K562 (cell line): ENCODE results near the gene AMIGO1. TPM values are rescaled to one million over a fixed set of nuclear protein-coding genes. Genes with fewer than 3 reads are reported as not detected.

Experiments
- ATAC-seq: fragments of 200-7000 bp; cut with Tn5 transposase; 3 replicates; pipeline ENCODE4 v1.9.1; 2020; ENCODE audit warnings: moderate library complexity
- BruUV-seq: library from RNA; stranded (reverse); fragments of 400-500 nt; replicated peaks from 2 replicates; lab custom pipeline; 2021; lab: Mats Ljungman, UMichigan
- CTCF ChIA-PET: fragments of 300-600 bp; formaldehyde crosslinking; extraction: SDS; loops from one replicate; lab custom pipeline; 2021; ENCODE audit warnings: low intra/inter-chr PET ratio; lab: Yijun Ruan, JAX
- POLR2A ChIA-PET: fragments of 300-600, 350-650 bp; sonication (Branson Sonifier 250); formaldehyde crosslinking; extraction: SDS; loops from one replicate; lab custom pipeline; 2021; ENCODE audit warnings: antibody characterized with exemption, inconsistent platforms; lab: Yijun Ruan, JAX
- DNase-seq, 4 experiments: peaks; one replicate each; pipeline versions ENCODE4 v3.0.0 to v3.0.0-alpha.2; 2011 to 2018; ENCODE audit warnings: low spot score in 3 of 4, mixed read lengths in 3 of 4; ENCODE audit errors: extremely low read depth in 1 of 4
- FAIRE-seq: peaks from 2 replicates; lab custom pipeline; 2011; peaks lifted over from hg19 to GRCh38; lab: Jason Lieb, UNC
- H2AFZ ChIP-seq: 2 replicates; pipeline ENCODE4 v1.6.0; 2011; ENCODE audit warnings: low read depth, low read length, control low read depth, inconsistent platforms
- H3K27ac ChIP-seq: fragments of 200-600 bp; 3 replicates; pipeline ENCODE4 v1.8.0; 2011; ENCODE audit warnings: low read depth, mild to moderate bottlenecking, control low read depth, inconsistent platforms, low read length, moderate library complexity, mixed read lengths; ENCODE audit errors: extremely low read depth
- H3K27me3 ChIP-seq, 2 experiments: fragments of 300-600 bp in 1 of 2; 2 replicates in 1 of 2; 3 replicates in 1 of 2; pipeline versions ENCODE4 v1.6.0 to v1.8.0; 2011; ENCODE audit warnings: inconsistent platforms in 2 of 2, low read length in 2 of 2, mild to moderate bottlenecking in 1 of 2, mixed read lengths in 1 of 2, moderate library complexity in 1 of 2; ENCODE audit not compliant: control insufficient read depth in 2 of 2, insufficient read depth in 2 of 2
- H3K36me3 ChIP-seq: fragments of 300-600 bp; 3 replicates; pipeline ENCODE4 v1.8.0; 2011; ENCODE audit warnings: mild to moderate bottlenecking, low read length, inconsistent platforms; ENCODE audit not compliant: control insufficient read depth, insufficient read depth
- H3K4me1 ChIP-seq, 2 experiments: fragments of 200-600 bp in 1 of 2; replicated peaks in 1 of 2; 2 replicates in 1 of 2; 3 replicates in 1 of 2; pipeline versions ENCODE4 v1.5.1 to v1.8.0; 2011; ENCODE audit warnings: inconsistent platforms in 2 of 2, low read length in 2 of 2, mild to moderate bottlenecking in 1 of 2, mixed read lengths in 1 of 2, moderate library complexity in 1 of 2; ENCODE audit not compliant: control insufficient read depth in 2 of 2, insufficient read depth in 2 of 2
- H3K4me2 ChIP-seq: 2 replicates; pipeline ENCODE4 v1.6.1; 2011; ENCODE audit warnings: low read length, control low read depth, inconsistent platforms, mixed read lengths; ENCODE audit not compliant: insufficient read depth
- H3K4me3 ChIP-seq: fragments of 200-600 bp; sonication (generic), shearing (Covaris generic); 2 replicates; pipeline ENCODE4 v1.5.1; 2016; ENCODE audit warnings: control low read depth, inconsistent platforms
- H3K79me2 ChIP-seq: fragments of 200-600 bp; 3 replicates; pipeline ENCODE4 v1.8.0; 2011; ENCODE audit warnings: low read length, inconsistent platforms; ENCODE audit not compliant: control insufficient read depth, insufficient read depth
- H3K9ac ChIP-seq, 2 experiments: 2 replicates each; pipeline versions ENCODE4 v1.6.0 to v1.6.1; 2011; ENCODE audit warnings: low read depth in 2 of 2, low read length in 2 of 2, control low read depth in 1 of 2, inconsistent platforms in 1 of 2, mild to moderate bottlenecking in 1 of 2, mixed read lengths in 1 of 2; ENCODE audit not compliant: insufficient read depth in 1 of 2
- H3K9me1 ChIP-seq: one replicate; pipeline ENCODE4 v1.6.0; 2011; ENCODE audit warnings: inconsistent platforms, mild to moderate bottlenecking, low read length, moderate library complexity; ENCODE audit not compliant: control insufficient read depth, insufficient read depth
- H3K9me3 ChIP-seq: replicated peaks from 2 replicates; pipeline ENCODE4 v1.5.1; 2011; ENCODE audit warnings: low read depth, low read length, inconsistent platforms; ENCODE audit not compliant: control insufficient read depth, insufficient read depth
- H4K20me1 ChIP-seq: replicated peaks from 2 replicates; pipeline ENCODE4 v1.6.1; 2011; ENCODE audit warnings: low read length, inconsistent platforms, mixed read lengths; ENCODE audit not compliant: control insufficient read depth, insufficient read depth
- CEBPG ChIP-seq, 3 experiments: fragments of 200-800 bp in 1 of 3; sonication (Bioruptor generic) in 1 of 3; sonication (generic) in 1 of 3; formaldehyde crosslinking in 1 of 3; IDR thresholded peaks in 2 of 3; conservative IDR thresholded peaks in 1 of 3; 2 replicates each; pipeline versions ENCODE4 v1.6.1 to v1.8.0; 2016 to 2022; ENCODE audit warnings: missing compliant biosample characterization in 2 of 3, missing genetic modification characterization in 2 of 3, mild to moderate bottlenecking in 1 of 3, missing genetic modification reagents in 1 of 3
- CHD4 ChIP-seq: fragments of 200-600 bp; sonication (generic); IDR thresholded peaks from 3 replicates; pipeline ENCODE4 v1.6.1; 2012; ENCODE audit warnings: low read depth, mild to moderate bottlenecking, mixed read lengths, low read length, inconsistent platforms; ENCODE audit not compliant: insufficient read depth, insufficient replicate concordance, poor library complexity, severe bottlenecking
- E2F1 ChIP-seq: sonication (generic); formaldehyde crosslinking; IDR thresholded peaks from 2 replicates; pipeline ENCODE4 v1.8.1; 2023; ENCODE audit warnings: mild to moderate bottlenecking, missing genetic modification reagents, moderate library complexity
- MEF2A ChIP-seq: IDR thresholded peaks from 2 replicates; pipeline ENCODE4 v1.6.1; 2011; ENCODE audit warnings: low read depth, mild to moderate bottlenecking, low read length, moderate library complexity; ENCODE audit not compliant: control insufficient read depth
- MLX ChIP-seq, 2 experiments: fragments of 450-650 bp in 1 of 2; sonication (generic) in 1 of 2; formaldehyde crosslinking; conservative IDR thresholded peaks; 2 replicates each; pipeline versions ENCODE4 v1.4.0 to v1.8.1; 2020 to 2022; ENCODE audit warnings: mild to moderate bottlenecking in 1 of 2, missing genetic modification reagents in 1 of 2
- NR2C2 ChIP-seq, 2 experiments: fragments of 200-800 bp in 1 of 2; sonication (Bioruptor generic) in 1 of 2; sonication (generic) in 1 of 2; formaldehyde crosslinking in 1 of 2; IDR thresholded peaks; 2 replicates each; pipeline versions ENCODE4 v1.6.1 to v1.8.0; 2016 to 2022; ENCODE audit warnings: mild to moderate bottlenecking in 1 of 2, missing compliant biosample characterization in 1 of 2, missing genetic modification characterization in 1 of 2, missing genetic modification reagents in 1 of 2
- RBBP5 ChIP-seq: fragments of 200-600 bp; sonication (generic); IDR thresholded peaks from 2 replicates; pipeline ENCODE4 v1.6.1; 2012; ENCODE audit warnings: borderline replicate concordance, mild to moderate bottlenecking, low read length, control low read depth, inconsistent platforms; ENCODE audit not compliant: insufficient read depth, poor library complexity, severe bottlenecking
- SPI1 ChIP-seq: IDR thresholded peaks from 2 replicates; pipeline ENCODE4 v1.6.1; 2011; ENCODE audit warnings: low read depth, low read length, control low read depth, borderline replicate concordance
- YY1 ChIP-seq, 3 experiments: IDR thresholded peaks; 2 replicates each; pipeline ENCODE4 v1.6.1; 2011; ENCODE audit warnings: low read length in 2 of 3, mild to moderate bottlenecking in 2 of 3, moderate library complexity in 2 of 3, borderline replicate concordance in 1 of 3, control low read depth in 1 of 3, low read depth in 1 of 3; ENCODE audit not compliant: insufficient read depth in 3 of 3, insufficient replicate concordance in 2 of 3, control insufficient read depth in 1 of 3, insufficient read length in 1 of 3; ENCODE audit errors: extremely low read depth in 1 of 3
- ZNF146 ChIP-seq: IDR thresholded peaks from one replicate; pipeline ENCODE4 v1.6.1; 2018; ENCODE audit warnings: missing compliant biosample characterization; ENCODE audit not compliant: unreplicated experiment
- ZNF561 ChIP-seq: fragments of 450-650 bp; formaldehyde crosslinking; conservative IDR thresholded peaks from 2 replicates; pipeline ENCODE4 v1.4.0; 2020; ENCODE audit warnings: mild to moderate bottlenecking, moderate library complexity
- WGBS: fragments of 100-300 bp; shearing (Covaris generic); methylation state at CpG from one replicate; pipeline ENCODE4 v1.1.6; 2016; ENCODE audit warnings: low coverage, mixed read lengths; ENCODE audit not compliant: insufficient coverage; ENCODE audit errors: missing lambda C conversion rate; 5-methylcytosine and 5-hydroxymethylcytosine counted together
- in situ Hi-C: fragments of 300-500 bp; cut with MboI; formaldehyde crosslinking; loops from 4 replicates; pipeline ENCODE4 v1.15.0; 2018; ENCODE audit warnings: inconsistent platforms, mixed read lengths
- intact Hi-C: fragments of 100-400 bp; cut with micrococcal nuclease; formaldehyde crosslinking; loops from 2 replicates; pipeline ENCODE4 v1.14.2; 2022
- polyA plus RNA-seq, 8 experiments: library from polyadenylated mRNA; depleted of rRNA in 4 of 8; stranded (reverse) in 5 of 8; unstranded in 3 of 8; fragments of >200 nt; fragmentation: Nextera tagmentation in 2 of 8; fragmentation: Illumina TruSeq in 1 of 8; extraction: Ambion mirVana in 2 of 8; extraction: Trizol in 1 of 8; gene quantifications; 2 replicates each; pipeline versions ENCODE4 v1.2.1 to v1.2.3, GENCODE V29; 2011 to 2014; ENCODE audit warnings: inconsistent platforms in 1 of 8, missing spikeins in 1 of 8
- total RNA-seq, 7 experiments: library from RNA; depleted of rRNA in 6 of 7; stranded (reverse); fragments of >200 nt in 6 of 7; fragmentation: Illumina TruSeq in 2 of 7; extraction: Trizol in 2 of 7; gene quantifications; 2 replicates each; pipeline versions ENCODE4 v1.2.1 to v1.2.3, GENCODE V29; 2011 to 2021; ENCODE audit warnings: low replicate concordance in 1 of 7
- TF ChIP-seq, protein P1 (sequence below), 2 experiments: fragments of 150-350 bp in 1 of 2; IDR thresholded peaks; 2 replicates each; pipeline ENCODE4 v1.6.1; 2012 to 2016; ENCODE audit warnings: low read depth in 2 of 2, low read length in 2 of 2, mild to moderate bottlenecking in 1 of 2, moderate library complexity in 1 of 2

AMIGO1 gene
- total and polyA plus RNA-seq, 9 of the 15 experiments (the other 6 are each of a cell fraction or from before 2014, with no cell fraction given), result 0.24 to 1.0 (median 0.54) TPM

DNA sequence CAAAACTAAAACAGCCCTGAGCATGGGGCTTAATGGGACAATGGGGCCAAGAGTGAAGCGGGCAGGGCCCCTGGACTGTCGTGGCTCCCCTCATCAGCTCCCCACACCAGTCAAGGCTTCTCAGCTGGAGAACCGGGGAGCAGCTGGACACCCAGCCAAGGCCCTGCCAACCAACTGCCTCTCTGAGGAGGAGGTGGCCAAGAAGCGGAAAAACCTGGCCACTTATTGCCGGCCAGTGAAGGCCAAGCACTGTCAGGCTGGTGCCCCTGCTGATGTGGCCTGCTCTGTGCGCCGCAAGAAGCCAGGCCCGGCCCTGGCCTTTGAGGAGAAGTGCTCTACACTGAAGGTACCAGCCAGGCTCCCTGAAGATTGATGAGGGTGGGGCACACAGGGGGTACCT lies 18.2 kb downstream of the AMIGO1 start:
- intact Hi-C loops, result loop anchor here (5.0 kb wide), 1 partner anchor 214 kb away; no protein-coding TSS in a partner anchor
- in situ Hi-C loops, result no loop called here
- no peak overlapping the region for H2AFZ ChIP-seq
- WGBS, result 77% methylated on average over 8 of the region's 8 CpGs
- no peak for ATAC-seq
- CTCF ChIA-PET, result interaction anchor here (0.6 to 6.9 kb wide), 2 partner anchors 41 to 90 kb away, joined by 3 to 131 read pairs; no protein-coding TSS in a partner anchor
- peaks cover 5% of the 10 kb centered on the region; the same call in 1 of the 3 replicates for H3K79me2 ChIP-seq
- POLR2A ChIA-PET, result interaction anchor here (0.6 to 1.9 kb wide), 7 partner anchors 25 to 64 kb away, joined by 3 to 17 read pairs (median 3); no protein-coding TSS in a partner anchor
- H3K27me3 ChIP-seq, result no peaks in the 10 kb centered on the region
- DNase-seq, result no peak
- TF ChIP-seq MEF2A (no peak), RBBP5 (no peak), ZNF146 (CRISPR knock-in tag) (no peak), E2F1 (CRISPR knock-in tag) (no peak), ZNF561 (CRISPR knock-in tag) (no peak), SPI1 (no peak), CEBPG (CRISPR knock-in tag; IDR thresholded peaks at IDR 0.05) (no peak), CEBPG (tag; conservative IDR thresholded peaks at IDR 0.05 in 1 of 2, IDR thresholded peaks at IDR 0.05 in 1 of 2) (no peak), YY1 (IDR thresholded peaks at IDR 0.05; ENCODE audit: borderline replicate concordance in 1 of 3, control insufficient read depth in 1 of 3, extremely low read depth in 1 of 3, insufficient read depth in 3 of 3, insufficient read length in 1 of 3, insufficient replicate concordance in 2 of 3, low read depth in 1 of 3, low read length in 2 of 3) (peak in 1 of 3 experiments; percentile 10), NR2C2 (CRISPR knock-in tag; IDR thresholded peaks at IDR 0.05) (0 out of 2 replicates have a peak, but pooled peaks have one; percentile 5), NR2C2 (tag; IDR thresholded peaks at IDR 0.05) (no peak), MLX (CRISPR knock-in tag; conservative IDR thresholded peaks at IDR 0.05) (no peak), CHD4 (no peak)
- TF ChIP-seq, protein P1, sequence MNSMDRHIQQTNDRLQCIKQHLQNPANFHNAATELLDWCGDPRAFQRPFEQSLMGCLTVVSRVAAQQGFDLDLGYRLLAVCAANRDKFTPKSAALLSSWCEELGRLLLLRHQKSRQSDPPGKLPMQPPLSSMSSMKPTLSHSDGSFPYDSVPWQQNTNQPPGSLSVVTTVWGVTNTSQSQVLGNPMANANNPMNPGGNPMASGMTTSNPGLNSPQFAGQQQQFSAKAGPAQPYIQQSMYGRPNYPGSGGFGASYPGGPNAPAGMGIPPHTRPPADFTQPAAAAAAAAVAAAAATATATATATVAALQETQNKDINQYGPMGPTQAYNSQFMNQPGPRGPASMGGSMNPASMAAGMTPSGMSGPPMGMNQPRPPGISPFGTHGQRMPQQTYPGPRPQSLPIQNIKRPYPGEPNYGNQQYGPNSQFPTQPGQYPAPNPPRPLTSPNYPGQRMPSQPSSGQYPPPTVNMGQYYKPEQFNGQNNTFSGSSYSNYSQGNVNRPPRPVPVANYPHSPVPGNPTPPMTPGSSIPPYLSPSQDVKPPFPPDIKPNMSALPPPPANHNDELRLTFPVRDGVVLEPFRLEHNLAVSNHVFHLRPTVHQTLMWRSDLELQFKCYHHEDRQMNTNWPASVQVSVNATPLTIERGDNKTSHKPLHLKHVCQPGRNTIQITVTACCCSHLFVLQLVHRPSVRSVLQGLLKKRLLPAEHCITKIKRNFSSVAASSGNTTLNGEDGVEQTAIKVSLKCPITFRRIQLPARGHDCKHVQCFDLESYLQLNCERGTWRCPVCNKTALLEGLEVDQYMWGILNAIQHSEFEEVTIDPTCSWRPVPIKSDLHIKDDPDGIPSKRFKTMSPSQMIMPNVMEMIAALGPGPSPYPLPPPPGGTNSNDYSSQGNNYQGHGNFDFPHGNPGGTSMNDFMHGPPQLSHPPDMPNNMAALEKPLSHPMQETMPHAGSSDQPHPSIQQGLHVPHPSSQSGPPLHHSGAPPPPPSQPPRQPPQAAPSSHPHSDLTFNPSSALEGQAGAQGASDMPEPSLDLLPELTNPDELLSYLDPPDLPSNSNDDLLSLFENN (IDR thresholded peaks at IDR 0.05; ENCODE audit: low read depth in 2 of 2, low read length in 2 of 2), result no peak
- no peak overlapping the region for H3K4me3 ChIP-seq
- no TSS peak for BruUV-seq
- H3K4me2 ChIP-seq, result no peak overlapping the region
- peaks cover 13 to 26% of the 10 kb centered on the region in 2 experiments; a peak in 4 of 5 replicates for H3K4me1 ChIP-seq
- no peaks in the 10 kb centered on the region for H3K9me1 ChIP-seq
- H3K9me3 ChIP-seq, result no peaks in the 10 kb centered on the region
- FAIRE-seq, result no peak
- H3K27ac ChIP-seq, result no peak overlapping the region
- peaks cover 58% of the 10 kb centered on the region; the same call in 2 of the 3 replicates for H3K36me3 ChIP-seq
- H4K20me1 ChIP-seq, result no peaks in the 10 kb centered on the region; the same call in 1 of the 2 replicates
- H3K9ac ChIP-seq, result peak overlapping the region in 1 of 2 experiments; percentile 0; a peak in 2 of 4 replicates
